Naive thymus-derived CD8-positive, alpha-beta T cell (primary cell): ENCODE results near the gene R3HDM4. TPM values are rescaled to one million over a fixed set of nuclear protein-coding genes. Genes with fewer than 3 reads are reported as not detected.

Experiments used
- ATAC-seq, 2 donors: fragments of 150-1000 bp; cut with Tn5 transposase in 1 of 2; sonication (Bioruptor Pico), chemical (Tn5 transposase) in 1 of 2; 1 replicate in 1 of 2; 2 replicates in 1 of 2; pipeline ENCODE4 v1.10.0; 2021; ENCODE audit warnings: mild to moderate bottlenecking in 2 of 2, moderate library complexity in 2 of 2
- POLR2A ChIA-PET: fragments of 350-600 bp; sonication (Branson Sonifier 250); formaldehyde crosslinking; loops from one replicate; lab custom pipeline; 2021; ENCODE audit warnings: antibody characterized with exemption; lab: Charles Lee
- DNase-seq, 10 donors: peaks; one replicate each; pipeline versions ENCODE4 v3.0.0 to v3.0.0-alpha.2; 2020 to 2022
- H3K27ac Mint-ChIP-seq, 10 donors: one replicate each; pipeline ENCODE4 v1.8.0; 2020 to 2022; ENCODE audit warnings: mild to moderate bottlenecking in 10 of 10, mixed read lengths in 10 of 10, moderate library complexity in 4 of 10, inconsistent platforms in 1 of 10
- H3K27me3 Mint-ChIP-seq, 5 donors: one replicate each; pipeline ENCODE4 v1.8.0; 2021 to 2022; ENCODE audit warnings: mixed read lengths in 5 of 5
- H3K36me3 Mint-ChIP-seq, 3 donors: one replicate each; pipeline ENCODE4 v1.8.0; 2020 to 2022; ENCODE audit warnings: mixed read lengths in 3 of 3, mild to moderate bottlenecking in 2 of 3, inconsistent platforms in 1 of 3
- H3K4me1 Mint-ChIP-seq, 4 donors: one replicate each; pipeline ENCODE4 v1.8.0; 2021 to 2022; ENCODE audit warnings: mixed read lengths in 4 of 4
- H3K4me3 Mint-ChIP-seq, 10 donors: one replicate each; pipeline ENCODE4 v1.8.0; 2020 to 2022; ENCODE audit warnings: mild to moderate bottlenecking in 10 of 10, mixed read lengths in 10 of 10, moderate library complexity in 6 of 10, inconsistent platforms in 1 of 10
- H3K9me3 Mint-ChIP-seq, 9 donors: one replicate each; pipeline ENCODE4 v1.8.0; 2020 to 2022; ENCODE audit warnings: mixed read lengths in 9 of 9, mild to moderate bottlenecking in 3 of 9, inconsistent platforms in 1 of 9, moderate library complexity in 1 of 9
- polyA plus RNA-seq, 3 donors: library from polyadenylated mRNA; unstranded; fragments of 300-500 nt; fragmentation: Illumina TruSeq; gene quantifications; one replicate each; pipeline ENCODE4 v1.2.3, GENCODE V29; 2021
- total RNA-seq, 8 experiments: library from RNA in 2 of 8; stranded (reverse) in 2 of 8; gene quantifications; one replicate each; pipeline ENCODE4 v1.2.3 and lab custom pipeline; 2021 to 2026

The R3HDM4 gene
- total and polyA plus RNA-seq, 5 experiments from 2014 or later: 137 to 238 (median 182) TPM

DNA sequence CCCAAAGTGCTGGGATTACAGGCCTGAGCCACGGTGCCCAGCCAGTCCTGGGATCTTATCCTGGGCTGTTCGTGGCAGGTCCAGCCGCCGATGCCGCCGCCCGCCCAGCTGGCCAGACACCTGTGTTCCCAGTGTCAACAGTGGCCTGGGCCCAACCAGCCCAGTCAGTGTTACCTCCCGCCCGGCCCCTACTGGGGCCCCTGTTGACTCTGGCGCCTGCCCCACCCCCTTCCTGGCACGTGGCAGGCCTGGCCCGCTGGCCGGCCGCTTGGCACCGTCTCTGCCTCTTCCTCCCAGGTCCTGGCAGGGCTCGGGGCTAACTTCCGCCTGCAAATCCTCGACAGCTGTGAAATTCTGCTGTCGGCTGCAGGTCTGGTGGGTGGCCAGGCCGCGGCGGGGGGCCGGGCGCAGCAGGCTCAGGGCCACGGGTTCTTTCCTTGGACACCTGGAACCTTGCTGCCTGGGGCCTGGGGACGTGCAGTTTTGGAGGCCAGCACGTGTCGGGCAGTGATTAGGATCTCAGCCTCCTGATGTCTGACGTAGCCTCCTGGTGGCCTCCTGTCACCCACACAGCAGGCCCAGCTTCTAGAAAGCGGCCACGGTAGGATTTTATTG is 22.0 kb upstream of the R3HDM4 start:
- peaks cover 0 to 2% (median 0%) of the 10 kb centered on the region in 9 donors for H3K9me3 Mint-ChIP-seq
- no peak overlapping the region for H3K27ac Mint-ChIP-seq
- no peaks in the 10 kb centered on the region for H3K36me3 Mint-ChIP-seq
- peaks cover 12 to 53% (median 47%) of the 10 kb centered on the region in 4 donors for H3K4me1 Mint-ChIP-seq
- H3K27me3 Mint-ChIP-seq: no peaks in the 10 kb centered on the region
- POLR2A ChIA-PET: interaction anchor here (0.6 to 0.8 kb wide), 3 partner anchors 96 to 159 kb away, joined by 3 to 7 read pairs (median 4); no protein-coding TSS in a partner anchor
- ATAC-seq (no peak), DNase-seq (no peak)
- H3K4me3 Mint-ChIP-seq: no peak overlapping the region

GRCh38 chr19:934197-934840 is 21.3 kb upstream of the R3HDM4 start:
- no peak for ATAC-seq
- POLR2A ChIA-PET: no interaction called here
- peak overlapping the region in 1 of 10 donors; percentile 18 for H3K4me3 Mint-ChIP-seq

DNA sequence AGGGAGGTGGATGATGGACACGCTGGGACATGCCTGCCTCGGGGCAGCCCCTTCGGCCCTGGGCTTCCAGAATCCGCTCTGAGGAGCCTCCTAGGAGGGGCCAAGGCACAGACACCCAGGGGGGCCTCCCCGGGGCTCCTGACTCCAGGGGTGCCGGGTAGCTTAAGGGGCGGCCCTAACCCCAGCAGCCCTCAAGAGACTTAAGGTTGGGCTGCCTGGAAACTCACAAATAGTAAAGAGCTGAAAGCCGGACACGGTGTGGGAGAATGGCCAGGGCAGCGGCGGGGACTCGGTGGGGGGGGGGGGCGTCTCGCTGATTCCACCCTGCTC is 20.5 kb upstream of the R3HDM4 start:
- Mint-ChIP-seq H3K27me3 (no peaks in the 10 kb centered on the region), H3K27ac (peak overlapping the region in 1 of 10 donors; percentile 20), H3K9me3 (peaks cover 0 to 2% (median 0%) of the 10 kb centered on the region in 9 donors), H3K36me3 (no peaks in the 10 kb centered on the region), H3K4me1 (peaks cover 9 to 49% (median 39%) of the 10 kb centered on the region in 4 donors), H3K4me3 (peak overlapping the region in 2 of 10 donors; percentile 41 to 82)
- POLR2A ChIA-PET: interaction anchor here (0.7 to 1.5 kb wide), 5 partner anchors 10 to 913 kb away, joined by 3 to 7 read pairs (median 5); partner anchors contain the start of gene CIRBP
- DNase-seq (no peak), ATAC-seq (no peak)

More at GRCh38 chr19:934197-934840, 21.3 kb upstream of the R3HDM4 start:
- no peak for DNase-seq
- Mint-ChIP-seq H3K27ac (peak overlapping the region in 1 of 10 donors; percentile 33), H3K4me1 (peaks cover 9 to 50% (median 40%) of the 10 kb centered on the region in 4 donors), H3K27me3 (no peaks in the 10 kb centered on the region), H3K36me3 (no peaks in the 10 kb centered on the region), H3K9me3 (peaks cover 0 to 2% (median 0%) of the 10 kb centered on the region in 9 donors)

- POLR2A ChIA-PET: interaction anchor here (0.5 to 1.5 kb wide), 11 partner anchors 9 to 913 kb away, joined by 3 to 7 read pairs (median 4); partner anchors contain the start of genes CIRBP, SBNO2 and WDR18
- H3K4me1 Mint-ChIP-seq: peaks cover 7 to 44% (median 33%) of the 10 kb centered on the region in 4 donors
- peak; percentile 76 to 85 for ATAC-seq
These were observed 19.9 kb upstream of the R3HDM4 start for GRCh38 chr19:932648-933552.

GRCh38 chr19:931860-932647 is 19.0 kb upstream of the R3HDM4 start:
- no peaks in the 10 kb centered on the region for H3K27me3 Mint-ChIP-seq
- peak overlapping the region in 3 of 10 donors; percentile 46 to 91 (median 76) for H3K27ac Mint-ChIP-seq
- peak overlapping the region in 6 of 10 donors; percentile 28 to 84 (median 64) for H3K4me3 Mint-ChIP-seq
- no peak for ATAC-seq
- no peaks in the 10 kb centered on the region for H3K36me3 Mint-ChIP-seq
- POLR2A ChIA-PET: interaction anchor here (0.6 to 1.5 kb wide), 9 partner anchors 8 to 337 kb away, joined by 3 to 7 read pairs (median 4); partner anchors contain the start of genes CIRBP, SBNO2 and WDR18
- no peaks in the 10 kb centered on the region for H3K9me3 Mint-ChIP-seq
- H3K4me1 Mint-ChIP-seq: peaks cover 3 to 36% (median 26%) of the 10 kb centered on the region in 4 donors
- DNase-seq: no peak

More at GRCh38 chr19:932648-933552, 19.9 kb upstream of the R3HDM4 start:
- peak overlapping the region; percentile 36 to 87 (median 80) for H3K4me3 Mint-ChIP-seq
- H3K9me3 Mint-ChIP-seq: peaks cover 0 to 2% (median 0%) of the 10 kb centered on the region in 9 donors
- H3K36me3 Mint-ChIP-seq: no peaks in the 10 kb centered on the region
- H3K27ac Mint-ChIP-seq: peak overlapping the region in 8 of 10 donors; percentile 41 to 92 (median 75)
- DNase-seq: peak in 7 of 10 donors; percentile 43 to 80 (median 62)
- H3K27me3 Mint-ChIP-seq: no peaks in the 10 kb centered on the region

DNA sequence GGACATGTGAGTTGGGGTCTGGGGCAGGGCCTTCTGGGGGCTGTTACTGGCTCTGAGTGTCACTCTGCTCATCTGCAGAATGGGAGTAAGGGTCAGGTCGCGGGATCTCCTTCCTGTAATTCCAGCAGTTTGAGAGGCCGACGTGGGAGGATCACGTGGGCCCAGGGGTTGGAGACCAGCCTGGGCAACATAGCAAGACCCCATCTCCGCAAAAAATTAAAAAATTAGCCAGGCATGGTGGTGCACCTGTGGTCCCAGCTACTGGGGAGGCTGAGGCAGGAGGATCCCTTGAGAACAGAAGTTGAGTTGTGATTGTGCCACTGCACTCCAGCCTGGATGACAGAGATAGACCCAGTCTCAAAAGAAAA is 16.9 kb upstream of the R3HDM4 start:
- no peaks in the 10 kb centered on the region for H3K27me3 Mint-ChIP-seq
- H3K4me1 Mint-ChIP-seq: peaks cover 3 to 28% (median 21%) of the 10 kb centered on the region in 4 donors
- H3K27ac Mint-ChIP-seq: peak overlapping the region in 2 of 10 donors; percentile 18 to 70
- no peaks in the 10 kb centered on the region for H3K9me3 Mint-ChIP-seq
- POLR2A ChIA-PET: interaction anchor here (0.9 to 1.5 kb wide), 2 partner anchors 9 to 54 kb away, joined by 4 to 5 read pairs; partner anchors contain the start of gene WDR18
- H3K36me3 Mint-ChIP-seq: no peaks in the 10 kb centered on the region
- ATAC-seq (no peak), DNase-seq (no peak)
- H3K4me3 Mint-ChIP-seq: peak overlapping the region in 1 of 10 donors; percentile 4

GRCh38 chr19:929203-929890 is 16.3 kb upstream of the R3HDM4 start:
- Mint-ChIP-seq H3K27me3 (no peaks in the 10 kb centered on the region), H3K36me3 (no peaks in the 10 kb centered on the region), H3K27ac (peak overlapping the region in 1 of 10 donors; percentile 70), H3K9me3 (no peaks in the 10 kb centered on the region), H3K4me3 (no peak overlapping the region), H3K4me1 (peaks cover 3 to 32% (median 22%) of the 10 kb centered on the region in 4 donors)
- DNase-seq (no peak), ATAC-seq (no peak)
- POLR2A ChIA-PET: interaction anchor here (0.9 to 1.5 kb wide), 2 partner anchors 9 to 55 kb away, joined by 4 to 5 read pairs; partner anchors contain the start of gene WDR18

GRCh38 chr19:928471-929202 is 15.6 kb upstream of the R3HDM4 start:
- H3K36me3 Mint-ChIP-seq: no peaks in the 10 kb centered on the region
- DNase-seq: no peak
- H3K9me3 Mint-ChIP-seq: no peaks in the 10 kb centered on the region
- peak overlapping the region in 2 of 10 donors; percentile 19 to 48 for H3K27ac Mint-ChIP-seq
- ATAC-seq: no peak
- H3K27me3 Mint-ChIP-seq: no peaks in the 10 kb centered on the region
- POLR2A ChIA-PET: interaction anchor here (0.9 to 1.5 kb wide), 2 partner anchors 10 to 56 kb away, joined by 4 to 5 read pairs; partner anchors contain the start of gene WDR18
- peak overlapping the region in 2 of 10 donors; percentile 45 to 71 for H3K4me3 Mint-ChIP-seq
- H3K4me1 Mint-ChIP-seq: peaks cover 3 to 33% (median 21%) of the 10 kb centered on the region in 4 donors

GRCh38 chr19:927780-928401 is 14.9 kb upstream of the R3HDM4 start:
- Mint-ChIP-seq H3K4me3 (peak overlapping the region in 9 of 10 donors; percentile 15 to 78 (median 27)), H3K36me3 (no peaks in the 10 kb centered on the region), H3K27ac (no peak overlapping the region), H3K27me3 (no peaks in the 10 kb centered on the region), H3K9me3 (no peaks in the 10 kb centered on the region), H3K4me1 (peaks cover 4 to 34% (median 16%) of the 10 kb centered on the region in 4 donors)
- ATAC-seq (no peak), DNase-seq (no peak)
- POLR2A ChIA-PET: interaction anchor here (0.6 to 1.4 kb wide), 2 partner anchors 56 to 63 kb away, joined by 3 to 4 read pairs; partner anchors contain the start of gene WDR18

DNA sequence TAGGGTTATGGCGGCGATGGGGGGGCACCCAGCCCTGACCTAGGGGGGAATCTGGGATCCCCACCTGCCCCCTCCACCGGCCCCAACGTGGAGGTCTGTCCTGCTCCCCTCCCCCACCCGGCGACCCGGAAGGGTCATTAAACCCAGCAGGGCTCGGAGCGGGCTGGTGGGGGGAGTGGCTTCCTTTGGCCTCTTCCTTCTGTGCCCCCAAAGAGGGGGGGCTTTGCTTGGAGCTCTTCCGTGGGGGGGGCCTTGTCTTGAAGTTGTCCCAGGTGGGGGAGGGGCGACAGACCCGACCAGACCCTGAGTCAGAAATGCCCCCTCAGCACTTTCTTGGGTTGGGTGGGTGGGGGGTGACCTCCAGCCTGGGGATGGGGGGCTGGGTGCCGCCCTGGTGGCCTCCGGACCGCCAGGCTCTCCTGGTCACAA is 14.3 kb upstream of the R3HDM4 start:
- Mint-ChIP-seq H3K36me3 (no peaks in the 10 kb centered on the region), H3K9me3 (no peaks in the 10 kb centered on the region), H3K4me1 (peaks cover 1 to 30% (median 11%) of the 10 kb centered on the region in 4 donors), H3K27ac (no peak overlapping the region), H3K27me3 (no peaks in the 10 kb centered on the region), H3K4me3 (peak overlapping the region in 9 of 10 donors; percentile 15 to 78 (median 36))
- POLR2A ChIA-PET: interaction anchor here (0.5 to 1.4 kb wide), 4 partner anchors 57 to 142 kb away, joined by 3 to 5 read pairs (median 4); partner anchors contain the start of genes RNU6-2 and WDR18
- ATAC-seq (no peak), DNase-seq (no peak)
